K562 (cell line): ENCODE data around the gene PPP6R1. TPM values are rescaled to one million over a fixed set of nuclear protein-coding genes. Genes with fewer than 3 reads are reported as not detected.

Source experiments
- ARHGAP35 ChIP-seq: fragments of 450-650 bp; IDR thresholded peaks from 2 replicates; pipeline ENCODE4 v1.6.1; 2018; ENCODE audit not compliant: partially characterized antibody
- BCLAF1 ChIP-seq, 2 experiments: fragments of 450-650 bp in 1 of 2; IDR thresholded peaks; 2 replicates each; pipeline ENCODE4 v1.6.1; 2011 to 2017; ENCODE audit warnings: low read depth in 2 of 2, antibody characterized with exemption in 1 of 2, borderline replicate concordance in 1 of 2, low read length in 1 of 2, mild to moderate bottlenecking in 1 of 2, mixed read lengths in 1 of 2; ENCODE audit not compliant: control insufficient read depth in 1 of 2
- ETV5 ChIP-seq: sonication (generic); formaldehyde crosslinking; IDR thresholded peaks from 2 replicates; pipeline ENCODE4 v1.4.0; 2020; ENCODE audit warnings: low read depth, mild to moderate bottlenecking, missing genetic modification reagents
- HDAC6 ChIP-seq: IDR thresholded peaks from 2 replicates; pipeline ENCODE4 v1.6.1; 2012; ENCODE audit warnings: low read depth, mild to moderate bottlenecking, control low read depth, inconsistent platforms, low read length, moderate library complexity
- HES1 ChIP-seq: fragments of 450-650 bp; IDR thresholded peaks from 2 replicates; pipeline ENCODE4 v1.6.1; 2016; ENCODE audit warnings: low read depth, mild to moderate bottlenecking, moderate library complexity
- ILK ChIP-seq: fragments of 450-650 bp; IDR thresholded peaks from 2 replicates; pipeline ENCODE4 v1.6.1; 2016; ENCODE audit warnings: missing genetic modification characterization, low read depth, mild to moderate bottlenecking, missing compliant biosample characterization, moderate library complexity, borderline replicate concordance
- JUN ChIP-seq, 2 experiments: sonication (generic) in 1 of 2; formaldehyde crosslinking in 1 of 2; IDR thresholded peaks; 2 replicates each; pipeline versions ENCODE4 v1.6.1 to v1.8.0; 2012 to 2022; ENCODE audit warnings: borderline replicate concordance in 2 of 2, mild to moderate bottlenecking in 2 of 2, improper control_type of control experiment in 1 of 2, low read depth in 1 of 2, low read length in 1 of 2, missing genetic modification reagents in 1 of 2
- KLF10 ChIP-seq: fragments of 250-450 bp; sonication (Bioruptor Pico); IDR thresholded peaks from 2 replicates; pipeline ENCODE4 v1.6.1; 2021; ENCODE audit warnings: matching md5 sums
- NFATC3 ChIP-seq: fragments of 450-650 bp; IDR thresholded peaks from 2 replicates; pipeline ENCODE4 v1.6.1; 2017; ENCODE audit warnings: mild to moderate bottlenecking
- TBL1XR1 ChIP-seq, 2 experiments: IDR thresholded peaks; 2 replicates each; pipeline ENCODE4 v1.6.1; 2012; ENCODE audit warnings: improper control_type of control experiment in 2 of 2, low read length in 2 of 2, mild to moderate bottlenecking in 1 of 2
- ZFPM2 ChIP-seq: fragments of 250-450 bp; sonication (Bioruptor Pico); IDR thresholded peaks from 2 replicates; pipeline ENCODE4 v1.5.1; 2022; ENCODE audit warnings: mild to moderate bottlenecking
- ZNF253 ChIP-seq: fragments of 250-450 bp; sonication (Bioruptor Pico); conservative IDR thresholded peaks from 2 replicates; pipeline ENCODE4 v1.6.1; 2021; ENCODE audit warnings: mild to moderate bottlenecking
- ZNF384 ChIP-seq: IDR thresholded peaks from 2 replicates; pipeline ENCODE4 v1.6.1; 2012; ENCODE audit warnings: low read depth, low read length, improper control_type of control experiment
- ZNF395 ChIP-seq: fragments of 200-800 bp; sonication (Bioruptor generic); IDR thresholded peaks from 2 replicates; pipeline ENCODE4 v1.6.1; 2017; ENCODE audit warnings: missing genetic modification characterization, missing compliant biosample characterization
- ZNF655 ChIP-seq: fragments of 250-450 bp; sonication (Bioruptor Pico); IDR thresholded peaks from 2 replicates; pipeline ENCODE4 v1.5.0; 2021
- polyA plus RNA-seq, 8 experiments: library from polyadenylated mRNA; depleted of rRNA in 4 of 8; stranded (reverse) in 5 of 8; unstranded in 3 of 8; fragments of >200 nt; fragmentation: Nextera tagmentation in 2 of 8; fragmentation: Illumina TruSeq in 1 of 8; extraction: Ambion mirVana in 2 of 8; extraction: Trizol in 1 of 8; gene quantifications; 2 replicates each; pipeline versions ENCODE4 v1.2.1 to v1.2.3, GENCODE V29; 2011 to 2014; ENCODE audit warnings: inconsistent platforms in 1 of 8, missing spikeins in 1 of 8
- total RNA-seq, 7 experiments: library from RNA; depleted of rRNA in 6 of 7; stranded (reverse); fragments of >200 nt in 6 of 7; fragmentation: Illumina TruSeq in 2 of 7; extraction: Trizol in 2 of 7; gene quantifications; 2 replicates each; pipeline versions ENCODE4 v1.2.1 to v1.2.3, GENCODE V29; 2011 to 2021; ENCODE audit warnings: low replicate concordance in 1 of 7
- TF ChIP-seq, protein P1 (sequence below): sonication (generic); formaldehyde crosslinking; IDR thresholded peaks from 2 replicates; pipeline ENCODE4 v1.8.0; 2022; ENCODE audit warnings: mild to moderate bottlenecking, missing genetic modification reagents
- TF ChIP-seq, protein P2 (sequence below): fragments of 450-650 bp; formaldehyde crosslinking; conservative IDR thresholded peaks from 2 replicates; pipeline ENCODE4 v1.4.0; 2022; ENCODE audit warnings: mild to moderate bottlenecking, missing genetic modification characterization

Gene PPP6R1
- total and polyA plus RNA-seq, 9 of the 15 experiments (the other 6 are each of a cell fraction or from before 2014, with no cell fraction given) = 0.48 to 135 (median 37.2) TPM

- TF ChIP-seq BCLAF1 (IDR thresholded peaks at IDR 0.05; ENCODE audit: borderline replicate concordance in 1 of 2, control insufficient read depth in 1 of 2, low read depth in 2 of 2, low read length in 1 of 2) = no peak
- TF ChIP-seq TBL1XR1 (IDR thresholded peaks at IDR 0.05; ENCODE audit: low read length in 2 of 2) = no peak
- TF ChIP-seq ZNF384 = no peak
- TF ChIP-seq NFATC3 = no peak
- TF ChIP-seq ZNF253 (CRISPR knock-in tag) = no peak
- no peak for TF ChIP-seq HDAC6
- TF ChIP-seq JUN (IDR thresholded peaks at IDR 0.05; ENCODE audit: borderline replicate concordance, low read depth, low read length) = peak; percentile 26; the same call in 1 of the 2 replicates
- TF ChIP-seq JUN (CRISPR knock-in tag; IDR thresholded peaks at IDR 0.05; ENCODE audit: borderline replicate concordance) = peak; percentile 73; the same call in 1 of the 2 replicates
- no peak for TF ChIP-seq ZNF655 (CRISPR knock-in tag)
- TF ChIP-seq ARHGAP35 = no peak
- no peak for TF ChIP-seq ILK
- TF ChIP-seq ETV5 (CRISPR knock-in tag) = no peak
- TF ChIP-seq, protein P1, sequence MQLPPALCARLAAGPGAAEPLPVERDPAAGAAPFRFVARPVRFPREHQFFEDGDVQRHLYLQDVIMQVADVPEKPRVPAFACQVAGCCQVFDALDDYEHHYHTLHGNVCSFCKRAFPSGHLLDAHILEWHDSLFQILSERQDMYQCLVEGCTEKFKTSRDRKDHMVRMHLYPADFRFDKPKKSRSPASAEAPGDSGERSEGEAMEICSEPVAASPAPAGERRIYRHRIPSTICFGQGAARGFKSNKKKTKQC = peak; percentile 71; the same call in 1 of the 2 replicates
- no peak for TF ChIP-seq HES1
- peak; percentile 73 for TF ChIP-seq ZNF395 (CRISPR knock-in tag)
- no peak for TF ChIP-seq ZFPM2 (CRISPR knock-in tag)
- TF ChIP-seq KLF10 (CRISPR knock-in tag) = no peak
- TF ChIP-seq, protein P2, sequence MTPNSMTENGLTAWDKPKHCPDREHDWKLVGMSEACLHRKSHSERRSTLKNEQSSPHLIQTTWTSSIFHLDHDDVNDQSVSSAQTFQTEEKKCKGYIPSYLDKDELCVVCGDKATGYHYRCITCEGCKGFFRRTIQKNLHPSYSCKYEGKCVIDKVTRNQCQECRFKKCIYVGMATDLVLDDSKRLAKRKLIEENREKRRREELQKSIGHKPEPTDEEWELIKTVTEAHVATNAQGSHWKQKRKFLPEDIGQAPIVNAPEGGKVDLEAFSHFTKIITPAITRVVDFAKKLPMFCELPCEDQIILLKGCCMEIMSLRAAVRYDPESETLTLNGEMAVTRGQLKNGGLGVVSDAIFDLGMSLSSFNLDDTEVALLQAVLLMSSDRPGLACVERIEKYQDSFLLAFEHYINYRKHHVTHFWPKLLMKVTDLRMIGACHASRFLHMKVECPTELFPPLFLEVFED = peak; percentile 93; the same call in 1 of the 2 replicates
Measured at GRCh38 chr19:55270172-55270942, 11.5 kb upstream of the PPP6R1 start (continued).
